Esophagus muscularis mucosa (tissue), 4 donors: ENCODE measurements around the gene GSG1L. TPM values are rescaled to one million over a fixed set of nuclear protein-coding genes. Genes with fewer than 3 reads are reported as not detected.

Experiments
- DNase-seq: peaks from one replicate; pipeline ENCODE4 v3.0.0-alpha.2; 2017; ENCODE audit errors: extremely low spot score
- H3K27ac ChIP-seq, 4 donors: fragments of 200-600 bp; sonication (generic); replicated peaks in 1 of 4; 1 replicate in 3 of 4; 2 replicates in 1 of 4; pipeline ENCODE4 v1.5.1; 2016 to 2019; ENCODE audit warnings: mild to moderate bottlenecking in 1 of 4
- H3K27me3 ChIP-seq, 4 donors: fragments of 200-600 bp; sonication (generic); one replicate each; pipeline versions ENCODE4 v1.5.1 to v1.6.0; 2016 to 2019
- H3K36me3 ChIP-seq, 4 donors: fragments of 200-600 bp; sonication (generic); one replicate each; pipeline ENCODE4 v1.5.1; 2016 to 2019
- H3K4me1 ChIP-seq, 4 donors: fragments of 200-600 bp; sonication (generic); one replicate each; pipeline ENCODE4 v1.5.1; 2016 to 2019
- H3K4me3 ChIP-seq, 4 donors: fragments of 200-600 bp; sonication (generic); 1 replicate in 2 of 4; 2 replicates in 2 of 4; pipeline ENCODE4 v1.5.1; 2016 to 2019; ENCODE audit warnings: mild to moderate bottlenecking in 4 of 4, moderate library complexity in 1 of 4
- H3K9me3 ChIP-seq, 4 donors: fragments of 200-600 bp; sonication (generic); 1 replicate in 3 of 4; 2 replicates in 1 of 4; pipeline ENCODE4 v1.5.1; 2016 to 2019
- EP300 ChIP-seq: sonication (generic); formaldehyde crosslinking; IDR thresholded peaks from one replicate; pipeline ENCODE4 v1.6.1; 2017; ENCODE audit warnings: antibody characterized with exemption
- POLR2A ChIP-seq: fragments of 450-650 bp; IDR thresholded peaks from one replicate; pipeline ENCODE4 v1.6.1; 2017; ENCODE audit warnings: antibody characterized with exemption, moderate library complexity, mild to moderate bottlenecking, low read depth
- POLR2AphosphoS5 ChIP-seq, 2 donors: sonication (generic); formaldehyde crosslinking; IDR thresholded peaks; one replicate each; pipeline ENCODE4 v1.6.1; 2017; ENCODE audit warnings: antibody characterized with exemption in 2 of 2
- WGBS: methylation state at CpG from one replicate; pipeline ENCODE4 v1.1.5; 2018; 5-methylcytosine and 5-hydroxymethylcytosine counted together
- intact Hi-C: fragments of 100-400 bp; cut with DNase I; formaldehyde crosslinking; loops from one replicate; pipeline ENCODE4 v1.15.1; 2023
- total RNA-seq, 4 donors: library from RNA; depleted of rRNA; stranded (reverse); fragments of >200 nt; gene quantifications; one replicate each; pipeline versions ENCODE4 v1.1.0 to v1.2.1, GENCODE V29; 2016
- TF ChIP-seq, protein P1 (sequence below), 3 experiments: fragments of 200-600 bp in 2 of 3; fragments of 450-650 bp in 1 of 3; sonication (generic) in 2 of 3; IDR thresholded peaks; one replicate each; pipeline ENCODE4 v1.5.1; 2017 to 2019; ENCODE audit warnings: antibody characterized with exemption in 3 of 3, mild to moderate bottlenecking in 2 of 3, moderate library complexity in 1 of 3

GSG1L gene
- total RNA-seq, 4 donors from 2014 or later, result 0.19 to 0.83 TPM; not detected in 2

DNA sequence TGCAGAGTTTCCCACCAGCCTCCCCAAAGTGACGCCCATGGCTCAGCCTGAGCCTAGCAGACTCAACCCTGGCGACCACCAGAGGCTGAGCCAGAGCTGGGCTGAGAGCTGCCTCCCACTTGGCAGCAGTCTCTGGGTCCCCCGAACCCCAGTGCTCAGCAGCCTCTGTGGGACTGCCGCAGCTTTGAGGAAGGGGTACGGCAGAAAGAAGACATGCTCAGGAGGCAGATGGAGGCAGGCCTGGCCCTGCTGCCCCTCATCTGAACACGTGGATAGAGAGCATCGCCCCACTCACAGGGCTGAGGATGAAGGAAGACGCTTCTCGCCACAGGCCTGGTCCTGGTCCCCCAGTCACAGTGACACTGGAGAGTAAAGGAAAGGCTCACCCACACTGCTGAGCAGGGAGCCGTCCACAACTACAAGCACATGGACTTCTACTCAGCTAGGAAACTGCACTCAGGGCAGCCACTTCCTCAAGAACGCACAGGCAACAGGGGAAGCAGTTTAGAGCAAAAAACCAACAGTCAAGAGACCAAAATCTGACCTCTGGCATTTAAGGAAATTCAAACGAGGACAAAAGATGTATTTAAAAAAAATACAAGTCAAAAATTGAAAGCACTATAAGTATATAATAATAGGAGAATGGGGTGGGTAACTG is 45.2 kb upstream of the GSG1L start:
- intact Hi-C loops, result no loop called here
- no peak overlapping the region for H3K27ac ChIP-seq
- no peak overlapping the region for H3K4me3 ChIP-seq
- WGBS, result 66% methylated on average over 5 of the region's 12 CpGs
- H3K36me3 ChIP-seq, result peaks cover 59 to 96% (median 88%) of the 10 kb centered on the region in 4 donors
- no peaks in the 10 kb centered on the region for H3K4me1 ChIP-seq
- DNase-seq, result no peak
- no peaks in the 10 kb centered on the region for H3K27me3 ChIP-seq
- no peaks in the 10 kb centered on the region for H3K9me3 ChIP-seq
- TF ChIP-seq, protein P1, sequence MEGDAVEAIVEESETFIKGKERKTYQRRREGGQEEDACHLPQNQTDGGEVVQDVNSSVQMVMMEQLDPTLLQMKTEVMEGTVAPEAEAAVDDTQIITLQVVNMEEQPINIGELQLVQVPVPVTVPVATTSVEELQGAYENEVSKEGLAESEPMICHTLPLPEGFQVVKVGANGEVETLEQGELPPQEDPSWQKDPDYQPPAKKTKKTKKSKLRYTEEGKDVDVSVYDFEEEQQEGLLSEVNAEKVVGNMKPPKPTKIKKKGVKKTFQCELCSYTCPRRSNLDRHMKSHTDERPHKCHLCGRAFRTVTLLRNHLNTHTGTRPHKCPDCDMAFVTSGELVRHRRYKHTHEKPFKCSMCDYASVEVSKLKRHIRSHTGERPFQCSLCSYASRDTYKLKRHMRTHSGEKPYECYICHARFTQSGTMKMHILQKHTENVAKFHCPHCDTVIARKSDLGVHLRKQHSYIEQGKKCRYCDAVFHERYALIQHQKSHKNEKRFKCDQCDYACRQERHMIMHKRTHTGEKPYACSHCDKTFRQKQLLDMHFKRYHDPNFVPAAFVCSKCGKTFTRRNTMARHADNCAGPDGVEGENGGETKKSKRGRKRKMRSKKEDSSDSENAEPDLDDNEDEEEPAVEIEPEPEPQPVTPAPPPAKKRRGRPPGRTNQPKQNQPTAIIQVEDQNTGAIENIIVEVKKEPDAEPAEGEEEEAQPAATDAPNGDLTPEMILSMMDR (IDR thresholded peaks at IDR 0.05), result no peak
- no peak for TF ChIP-seq EP300
- no peak for TF ChIP-seq POLR2AphosphoS5 (IDR thresholded peaks at IDR 0.05)
- no peak for TF ChIP-seq POLR2A

DNA sequence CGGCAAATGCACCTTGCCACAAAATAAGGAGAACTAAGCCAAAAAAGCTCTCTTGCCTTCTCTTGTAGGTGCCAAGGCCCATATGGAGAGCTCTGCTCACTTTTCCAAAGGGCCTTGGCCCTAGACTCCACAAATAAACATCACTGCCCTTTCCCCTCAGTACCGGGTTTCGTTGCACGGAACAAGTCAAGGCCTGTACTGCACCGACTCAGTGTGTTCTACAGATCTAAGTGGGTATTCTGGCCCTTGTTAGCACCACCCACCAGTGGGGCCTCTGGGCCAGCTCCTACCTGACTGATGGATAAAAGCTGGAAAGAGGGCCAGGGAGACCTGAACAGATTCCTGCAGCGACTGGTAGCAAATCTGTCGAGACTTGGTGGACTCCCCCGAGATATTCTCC is 43.7 kb upstream of the GSG1L start:
- DNase-seq, result no peak
- Histone ChIP-seq H3K9me3 (no peaks in the 10 kb centered on the region), H3K4me3 (no peak overlapping the region), H3K27me3 (no peaks in the 10 kb centered on the region), H3K36me3 (peaks cover 58 to 100% (median 90%) of the 10 kb centered on the region in 4 donors), H3K4me1 (no peaks in the 10 kb centered on the region), H3K27ac (no peak overlapping the region)
- 87% methylated on average over 6 of the region's 8 CpGs for WGBS
- no peak for TF ChIP-seq EP300
- TF ChIP-seq POLR2A, result no peak
- TF ChIP-seq, protein P1 (IDR thresholded peaks at IDR 0.05), result no peak
- no peak for TF ChIP-seq POLR2AphosphoS5 (IDR thresholded peaks at IDR 0.05)
- intact Hi-C loops, result no loop called here

DNA sequence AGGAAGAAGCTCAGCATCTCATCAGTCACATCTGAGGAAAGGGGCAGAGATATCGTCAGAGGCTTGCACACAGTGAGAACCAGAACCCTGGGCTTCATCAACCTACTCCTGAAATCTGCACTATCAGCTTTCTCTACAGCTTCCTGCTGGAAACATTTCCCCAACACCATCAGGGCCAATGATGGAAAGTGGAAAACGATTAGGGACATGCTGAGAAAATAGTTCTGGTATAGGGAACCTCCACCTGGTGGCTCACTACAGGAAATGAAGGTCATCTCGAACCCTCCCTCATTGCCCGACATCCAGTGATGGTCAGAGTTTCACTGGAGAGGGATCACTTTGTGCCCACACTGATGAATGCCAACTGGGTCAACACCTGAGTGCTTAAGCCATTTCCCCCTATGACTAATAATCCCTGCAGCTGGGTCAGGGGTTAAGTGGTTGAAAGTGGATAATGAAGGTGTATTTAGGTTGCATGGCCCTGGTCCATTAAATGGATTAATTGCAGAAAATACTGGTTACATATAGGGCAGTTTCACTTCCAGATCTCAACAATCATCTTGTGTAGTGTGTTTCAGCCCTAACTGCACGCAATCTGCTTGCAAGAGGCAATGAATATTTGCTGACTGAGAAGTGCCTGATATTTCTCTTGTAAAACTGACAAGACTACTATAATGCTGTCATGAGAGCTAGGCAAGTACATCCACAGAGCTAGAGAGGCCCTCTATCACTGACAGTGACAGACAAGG is 43.1 kb upstream of the GSG1L start:
- Histone ChIP-seq H3K27ac (no peak overlapping the region), H3K27me3 (no peaks in the 10 kb centered on the region), H3K4me3 (no peak overlapping the region), H3K9me3 (no peaks in the 10 kb centered on the region), H3K36me3 (peaks cover 57 to 100% (median 90%) of the 10 kb centered on the region in 4 donors), H3K4me1 (no peaks in the 10 kb centered on the region)
- WGBS, result 79% methylated on average over 5 of the region's 5 CpGs
- intact Hi-C loops, result no loop called here
- no peak for DNase-seq
- TF ChIP-seq POLR2A (no peak), POLR2AphosphoS5 (IDR thresholded peaks at IDR 0.05) (no peak), EP300 (no peak)
- TF ChIP-seq, protein P1 (IDR thresholded peaks at IDR 0.05), result no peak

DNA sequence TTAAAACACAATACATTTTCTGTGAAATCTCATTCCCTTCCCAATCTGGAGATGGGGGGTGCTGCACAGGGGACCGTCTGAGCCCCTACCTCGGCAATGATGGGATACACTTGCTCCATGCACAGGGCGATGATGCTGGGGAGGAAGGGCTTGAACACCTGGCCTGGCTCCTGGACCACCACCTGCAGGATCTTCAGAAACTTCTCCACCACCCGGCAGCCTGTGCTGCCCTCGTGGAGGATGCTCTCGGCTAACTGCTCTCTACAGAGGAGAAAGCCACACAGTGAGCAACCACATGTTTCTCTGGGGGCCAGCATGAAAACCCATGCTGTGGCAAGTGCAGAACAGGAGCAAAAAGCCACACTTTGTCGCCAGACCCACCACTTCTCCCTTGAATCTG is 42.4 kb upstream of the GSG1L start:
- DNase-seq, result no peak
- Histone ChIP-seq H3K27me3 (no peaks in the 10 kb centered on the region), H3K4me1 (no peaks in the 10 kb centered on the region), H3K9me3 (no peaks in the 10 kb centered on the region), H3K27ac (no peak overlapping the region), H3K36me3 (peaks cover 59 to 100% (median 91%) of the 10 kb centered on the region in 4 donors), H3K4me3 (no peak overlapping the region)
- 96% methylated on average over 4 of the region's 7 CpGs for WGBS
- TF ChIP-seq EP300, result no peak
- TF ChIP-seq POLR2A, result no peak
- TF ChIP-seq POLR2AphosphoS5 (IDR thresholded peaks at IDR 0.05), result no peak
- intact Hi-C loops, result no loop called here

DNA sequence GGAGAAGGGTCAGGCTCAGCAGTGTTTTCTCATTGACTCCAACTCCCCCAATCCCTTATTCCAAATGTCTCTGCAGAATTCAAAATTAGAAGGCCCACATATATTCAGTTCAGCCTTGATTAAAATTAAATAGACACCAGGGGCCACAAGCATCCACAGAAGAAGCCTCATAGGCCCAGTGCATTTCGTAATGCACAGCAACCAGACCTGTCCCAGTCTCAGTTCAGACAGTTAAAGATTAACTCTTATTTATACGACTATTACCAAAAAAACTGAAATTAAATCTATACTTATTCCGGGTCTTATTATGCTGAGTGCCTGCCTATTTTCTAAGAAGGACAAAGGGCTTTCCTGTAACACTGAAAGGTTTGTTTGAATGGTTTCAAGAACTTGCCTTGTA is 41.8 kb upstream of the GSG1L start:
- no peaks in the 10 kb centered on the region for H3K9me3 ChIP-seq
- no peak overlapping the region for H3K27ac ChIP-seq
- no peaks in the 10 kb centered on the region for H3K4me1 ChIP-seq
- intact Hi-C loops, result no loop called here
- no peaks in the 10 kb centered on the region for H3K27me3 ChIP-seq
- no peak for DNase-seq
- WGBS, result 91% methylated on average over 3 of the region's 3 CpGs
- peaks cover 64 to 100% (median 93%) of the 10 kb centered on the region in 4 donors for H3K36me3 ChIP-seq
- H3K4me3 ChIP-seq, result no peak overlapping the region
- no peak for TF ChIP-seq POLR2AphosphoS5 (IDR thresholded peaks at IDR 0.05)
- no peak for TF ChIP-seq EP300
- TF ChIP-seq POLR2A, result no peak
- TF ChIP-seq, protein P1 (IDR thresholded peaks at IDR 0.05), result no peak
